ENCODE results near the gene ANKRD18B.
A peak's percentile ranks its signal among the peaks of the same experiment; 100 is the strongest.
"Not testable (repeated sequence)": the region's sequence is repeated elsewhere in the genome, so short reads cannot be mapped to it uniquely, and the experiment has no call there.

Gene ANKRD18B

GRCh38 chr9:33567776-33568175 is 43.7 kb downstream of the ANKRD18B start:
- H3K36me3 Mint-ChIP-seq, ATAC-seq, H3K27me3 Mint-ChIP-seq: not testable (repeated sequence)

GRCh38 chr9:33577786-33578185 is 53.7 kb downstream of the ANKRD18B start:
- not testable (repeated sequence) for ATAC-seq, H3K4me1 Mint-ChIP-seq, H3K27ac Mint-ChIP-seq, H3K27me3 Mint-ChIP-seq, H3K9me3 Mint-ChIP-seq, H3K4me3 Mint-ChIP-seq, H3K36me3 Mint-ChIP-seq

More at GRCh38 chr9:33567776-33568175, 43.7 kb downstream of the ANKRD18B start:
- H3K27ac Mint-ChIP-seq, H3K4me3 Mint-ChIP-seq, H3K9me3 Mint-ChIP-seq, H3K4me1 Mint-ChIP-seq: not testable (repeated sequence)

- not testable (repeated sequence) for ATAC-seq, H3K36me3 Mint-ChIP-seq, H3K9me3 Mint-ChIP-seq, H3K27me3 Mint-ChIP-seq, H3K4me1 Mint-ChIP-seq, H3K4me3 Mint-ChIP-seq, H3K27ac Mint-ChIP-seq
Observed at GRCh38 chr9:33579996-33580395, 55.9 kb downstream of the ANKRD18B start.

- H3K36me3 Mint-ChIP-seq, H3K27me3 Mint-ChIP-seq, H3K4me1 Mint-ChIP-seq, H3K9me3 Mint-ChIP-seq, H3K27ac Mint-ChIP-seq, H3K4me3 Mint-ChIP-seq: not testable (repeated sequence)
- peak; percentile 41 for ATAC-seq
Observed at GRCh38 chr9:33582686-33583085, 58.6 kb downstream of the ANKRD18B start.

DNA sequence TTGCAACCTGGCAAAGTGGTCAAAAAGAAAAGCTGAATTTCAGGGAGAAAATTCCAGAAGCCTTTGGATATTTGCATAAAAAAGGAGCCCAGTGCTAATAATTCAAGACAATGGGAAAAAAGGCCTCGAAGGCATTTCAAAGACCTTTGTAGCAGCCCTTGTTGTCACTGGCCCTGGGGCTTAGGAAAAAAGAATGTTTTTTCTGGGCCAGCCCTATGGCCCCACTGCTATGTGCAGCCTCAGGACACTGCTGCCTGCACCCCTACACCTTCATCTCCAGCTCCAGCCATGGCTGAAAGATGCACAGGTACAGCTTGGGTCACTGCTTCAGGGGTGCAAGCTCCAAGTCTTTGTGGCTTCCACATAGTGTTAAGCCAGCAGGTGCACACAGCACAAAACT is 62.1 kb downstream of the ANKRD18B start:
- not testable (repeated sequence) for H3K36me3 Mint-ChIP-seq, H3K9me3 Mint-ChIP-seq, H3K27ac Mint-ChIP-seq, H3K4me3 Mint-ChIP-seq, H3K4me1 Mint-ChIP-seq, ATAC-seq
- peaks cover 15% of the 10 kb centered on the region for H3K27me3 Mint-ChIP-seq

DNA sequence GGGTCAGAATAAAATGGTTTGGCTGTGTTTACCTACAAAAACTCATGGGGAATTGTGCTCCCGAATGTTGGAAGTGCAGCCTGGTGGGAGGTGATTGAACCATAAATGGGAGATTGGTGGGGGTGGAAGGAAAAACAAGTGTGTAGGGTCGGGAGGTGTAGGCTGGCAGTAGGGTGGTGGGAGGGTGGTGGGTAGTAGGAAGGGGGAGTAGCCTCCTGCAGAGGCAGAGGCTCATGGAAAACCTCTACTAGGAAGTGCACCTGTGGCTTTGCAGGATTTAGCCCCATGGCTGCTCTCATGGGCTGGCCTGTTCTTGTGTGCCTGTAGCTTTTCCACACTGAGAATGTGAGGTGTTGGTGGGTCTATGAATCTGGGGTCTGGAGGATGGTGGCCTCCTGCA is 63.7 kb downstream of the ANKRD18B start:
- not testable (repeated sequence) for ATAC-seq, H3K4me3 Mint-ChIP-seq, H3K9me3 Mint-ChIP-seq, H3K27ac Mint-ChIP-seq, H3K4me1 Mint-ChIP-seq, H3K36me3 Mint-ChIP-seq
- H3K27me3 Mint-ChIP-seq, result peaks cover 15% of the 10 kb centered on the region

DNA sequence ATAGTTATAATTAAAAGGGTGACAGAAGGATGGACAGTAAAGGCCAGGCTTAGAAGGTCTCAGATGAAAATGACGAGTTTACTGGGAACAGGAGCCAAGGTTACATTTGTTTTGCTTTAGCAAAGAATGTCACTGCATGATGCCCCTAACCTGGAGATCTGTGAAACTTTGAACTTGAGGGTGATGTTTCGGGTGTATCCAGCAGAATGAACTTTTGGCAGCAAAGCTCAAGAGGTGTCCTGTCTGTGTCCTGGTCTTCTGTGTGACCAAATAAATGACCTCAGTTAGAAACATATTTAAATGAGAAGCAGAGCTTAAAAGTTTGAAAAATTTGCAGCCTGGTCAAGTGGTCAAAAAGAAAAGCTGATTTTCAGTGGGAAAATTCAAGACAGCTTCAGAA is 64.8 kb downstream of the ANKRD18B start:
- H3K9me3 Mint-ChIP-seq, H3K27ac Mint-ChIP-seq, H3K36me3 Mint-ChIP-seq, H3K4me3 Mint-ChIP-seq, ATAC-seq, H3K4me1 Mint-ChIP-seq: not testable (repeated sequence)
- H3K27me3 Mint-ChIP-seq, result peaks cover 15% of the 10 kb centered on the region

GRCh38 chr9:33590857-33591256 is 66.8 kb downstream of the ANKRD18B start:
- not testable (repeated sequence) for H3K9me3 Mint-ChIP-seq, H3K4me3 Mint-ChIP-seq, H3K27ac Mint-ChIP-seq, H3K4me1 Mint-ChIP-seq, H3K36me3 Mint-ChIP-seq, ATAC-seq
- peaks cover 15% of the 10 kb centered on the region for H3K27me3 Mint-ChIP-seq

- not testable (repeated sequence) for H3K4me3 Mint-ChIP-seq, H3K36me3 Mint-ChIP-seq, ATAC-seq
Observed at GRCh38 chr9:33596974-33597373, 72.9 kb downstream of the ANKRD18B start.

GRCh38 chr9:33597386-33597785 is 73.3 kb downstream of the ANKRD18B start:
- not testable (repeated sequence) for H3K4me3 Mint-ChIP-seq, ATAC-seq, H3K36me3 Mint-ChIP-seq, H3K4me1 Mint-ChIP-seq, H3K27ac Mint-ChIP-seq, H3K9me3 Mint-ChIP-seq, H3K27me3 Mint-ChIP-seq

More at GRCh38 chr9:33596974-33597373, 72.9 kb downstream of the ANKRD18B start:
- H3K27ac Mint-ChIP-seq, H3K9me3 Mint-ChIP-seq, H3K27me3 Mint-ChIP-seq, H3K4me1 Mint-ChIP-seq: not testable (repeated sequence)

DNA sequence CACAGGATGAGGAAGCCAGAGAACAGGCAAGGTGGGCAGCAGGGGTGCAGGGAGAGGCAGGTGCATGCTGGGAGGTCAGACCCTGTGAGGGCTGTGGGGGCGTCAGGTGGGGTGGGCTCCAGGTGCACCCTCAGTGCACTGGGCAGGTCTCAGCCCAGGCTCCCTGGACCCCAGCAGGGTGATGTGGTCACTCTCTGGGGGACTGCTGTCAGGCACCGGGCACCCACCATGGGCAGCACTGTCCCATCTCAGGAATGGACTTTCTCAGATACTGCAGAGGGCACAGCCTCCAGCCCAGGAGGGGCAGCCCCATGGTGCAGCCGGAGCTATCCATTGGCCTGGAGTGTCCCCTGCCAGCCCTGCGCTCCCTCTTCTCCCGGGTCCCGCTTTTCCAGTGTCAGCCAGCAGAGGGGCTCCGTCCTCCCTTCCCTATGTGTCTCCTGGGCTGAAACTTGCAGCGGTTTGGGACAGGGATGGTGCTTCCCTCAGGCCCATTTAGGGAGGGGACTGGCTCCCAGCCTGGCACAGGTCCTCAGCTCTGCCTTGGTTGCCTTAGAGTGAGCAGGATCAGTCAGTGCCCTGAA is 74.8 kb downstream of the ANKRD18B start:
- H3K27ac Mint-ChIP-seq, H3K4me3 Mint-ChIP-seq, H3K27me3 Mint-ChIP-seq, H3K9me3 Mint-ChIP-seq, ATAC-seq, H3K4me1 Mint-ChIP-seq, H3K36me3 Mint-ChIP-seq: not testable (repeated sequence)

DNA sequence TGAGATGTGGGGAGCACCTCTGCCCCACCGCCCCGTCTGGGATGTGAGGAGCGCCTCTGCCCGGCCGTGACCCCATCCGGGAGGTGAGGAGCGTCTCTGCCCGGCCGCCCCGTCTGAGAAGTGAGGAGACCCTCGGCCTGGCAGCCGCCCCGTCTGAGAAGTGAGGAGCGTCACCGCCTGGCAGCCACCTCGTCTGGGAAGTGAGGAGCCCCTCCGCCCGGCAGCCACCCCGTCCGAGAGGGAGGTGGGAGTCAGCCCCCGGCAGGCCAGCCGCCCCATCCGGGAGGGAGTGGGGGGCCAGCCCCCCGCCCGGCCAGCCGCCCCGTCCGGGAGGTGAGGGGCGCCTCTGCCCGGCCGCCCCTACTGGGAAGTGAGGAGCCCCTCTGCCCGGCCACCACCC is 76.9 kb downstream of the ANKRD18B start:
- not testable (repeated sequence) for H3K27ac Mint-ChIP-seq, H3K4me3 Mint-ChIP-seq, H3K27me3 Mint-ChIP-seq, ATAC-seq, H3K36me3 Mint-ChIP-seq, H3K4me1 Mint-ChIP-seq, H3K9me3 Mint-ChIP-seq

DNA sequence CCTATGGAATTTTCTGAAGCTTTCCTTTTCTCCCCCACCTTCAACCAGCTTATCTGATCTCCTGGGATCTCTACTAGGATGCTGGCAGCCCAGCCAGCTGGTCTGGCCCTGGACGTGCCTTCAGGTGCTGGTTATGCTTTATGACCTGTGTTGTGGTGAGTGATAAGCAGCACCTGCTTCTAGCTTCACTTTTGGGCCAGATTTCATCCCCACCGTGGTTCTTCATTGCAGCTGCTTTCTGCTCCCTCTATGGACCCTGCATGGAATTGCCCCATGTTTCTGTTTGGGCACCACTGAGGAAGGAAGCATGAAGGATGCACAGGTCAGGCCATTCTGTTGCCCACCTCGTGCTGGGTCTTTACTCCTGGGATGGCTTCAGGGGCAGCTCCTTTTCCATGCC is 80.2 kb downstream of the ANKRD18B start:
- peaks cover 27% of the 10 kb centered on the region for H3K27me3 Mint-ChIP-seq
- H3K4me1 Mint-ChIP-seq, H3K36me3 Mint-ChIP-seq, H3K9me3 Mint-ChIP-seq, H3K27ac Mint-ChIP-seq, H3K4me3 Mint-ChIP-seq: not testable (repeated sequence)
- peak; percentile 12 for ATAC-seq

GRCh38 chr9:33604936-33605335 is 80.9 kb downstream of the ANKRD18B start:
- H3K36me3 Mint-ChIP-seq, H3K27ac Mint-ChIP-seq, H3K9me3 Mint-ChIP-seq, ATAC-seq, H3K4me3 Mint-ChIP-seq, H3K4me1 Mint-ChIP-seq: not testable (repeated sequence)
- peaks cover 27% of the 10 kb centered on the region for H3K27me3 Mint-ChIP-seq

GRCh38 chr9:33611358-33611757 is 87.3 kb downstream of the ANKRD18B start:
- peaks cover 44% of the 10 kb centered on the region for H3K27me3 Mint-ChIP-seq
- H3K4me1 Mint-ChIP-seq, result no peaks in the 10 kb centered on the region
- peaks cover 9% of the 10 kb centered on the region for H3K9me3 Mint-ChIP-seq
- no peak overlapping the region for H3K4me3 Mint-ChIP-seq
- H3K27ac Mint-ChIP-seq, result no peak overlapping the region
- ATAC-seq, result no peak
- no peaks in the 10 kb centered on the region for H3K36me3 Mint-ChIP-seq

GRCh38 chr9:33612410-33612809 is 88.4 kb downstream of the ANKRD18B start:
- not testable (repeated sequence) for H3K4me1 Mint-ChIP-seq, ATAC-seq, H3K27ac Mint-ChIP-seq, H3K9me3 Mint-ChIP-seq, H3K36me3 Mint-ChIP-seq, H3K4me3 Mint-ChIP-seq
- peaks cover 45% of the 10 kb centered on the region for H3K27me3 Mint-ChIP-seq

Measured in stimulated activated memory B cell treated with anti-CD40 and anti-IgM and Interleukin-4, amounts not matched to agents 10 μg/mL and 1 μg/mL and 100 μg/mL, for 72 hours (primary cell).